ENCODE data around the gene TGFB3. TPM values are rescaled to one million over a fixed set of nuclear protein-coding genes. Genes with fewer than 3 reads are reported as not detected.

The TGFB3 gene
- total and polyA plus RNA-seq, 9 of the 15 experiments (the other 6 are each of a cell fraction or from before 2014, with no cell fraction given), result 0.39 to 2.0 (median 1.0) TPM

- TF ChIP-seq ZNF609 (CRISPR knock-in tag; IDR thresholded peaks at IDR 0.05; ENCODE audit: borderline replicate concordance), result no peak
These were observed 11.8 kb upstream of the TGFB3 start (continued) for GRCh38 chr14:75993567-75994041.

- CTCF ChIA-PET (ENCODE audit: low intra/inter-chr PET ratio), result no interaction called here
- in situ Hi-C loops (cut with MboI), result no loop called here
- no peak for TF ChIP-seq MCM7 (IDR thresholded peaks at IDR 0.05)
- TF ChIP-seq IRF1 (CRISPR knock-in tag; IDR thresholded peaks at IDR 0.05; ENCODE audit: borderline replicate concordance), result no peak
- no peak for TF ChIP-seq PCBP2 (IDR thresholded peaks at IDR 0.05; ENCODE audit: low read depth, low read length, poor library complexity, severe bottlenecking)
- TF ChIP-seq TCF7 (IDR thresholded peaks at IDR 0.05; ENCODE audit: borderline replicate concordance), result no peak
- no peak for TF ChIP-seq ZBTB8A (IDR thresholded peaks at IDR 0.05; ENCODE audit: partially characterized antibody)
- no peak for TF ChIP-seq CREM (IDR thresholded peaks at IDR 0.05; ENCODE audit: low read depth)
- TF ChIP-seq MYNN (IDR thresholded peaks at IDR 0.05), result no peak
- no peak for TF ChIP-seq MYNN (CRISPR knock-in tag; IDR thresholded peaks at IDR 0.05)
- TF ChIP-seq SPI1 (IDR thresholded peaks at IDR 0.05; ENCODE audit: borderline replicate concordance, low read depth, low read length), result no peak
- TF ChIP-seq ZNF23 (CRISPR knock-in tag; IDR thresholded peaks at IDR 0.05), result no peak
- no peak for TF ChIP-seq TBL1XR1 (IDR thresholded peaks at IDR 0.05; ENCODE audit: low read length in 2 of 2)
- no peak for TF ChIP-seq MCM2 (IDR thresholded peaks at IDR 0.05; ENCODE audit: low read depth)
- no peak for TF ChIP-seq TSC22D4 (tag; IDR thresholded peaks at IDR 0.05)
- TF ChIP-seq YY1 (IDR thresholded peaks at IDR 0.05; ENCODE audit: borderline replicate concordance in 1 of 3, control insufficient read depth in 1 of 3, extremely low read depth in 1 of 3, insufficient read depth in 3 of 3, insufficient read length in 1 of 3, insufficient replicate concordance in 2 of 3, low read depth in 1 of 3, low read length in 2 of 3), result no peak
- TF ChIP-seq HES1 (IDR thresholded peaks at IDR 0.05; ENCODE audit: low read depth), result no peak
These were observed 10.0 kb upstream of the TGFB3 start for GRCh38 chr14:75991753-75992152.

More at GRCh38 chr14:75991753-75992152, 10.0 kb upstream of the TGFB3 start:
- H3K9me3 ChIP-seq (replicated peaks; ENCODE audit: control insufficient read depth, insufficient read depth, low read depth, low read length), result no peaks in the 10 kb centered on the region
- H3K9me1 ChIP-seq (ENCODE audit: control insufficient read depth, insufficient read depth, low read length), result no peaks in the 10 kb centered on the region
- H3K79me2 ChIP-seq (ENCODE audit: control insufficient read depth, insufficient read depth, low read length), result no peaks in the 10 kb centered on the region
- no peak overlapping the region for H3K27ac ChIP-seq (ENCODE audit: extremely low read depth, low read depth, low read length)
- H3K27me3 ChIP-seq (ENCODE audit: control insufficient read depth in 2 of 2, insufficient read depth in 2 of 2, low read length in 2 of 2), result no peaks in the 10 kb centered on the region
- H3K9ac ChIP-seq (ENCODE audit: insufficient read depth in 1 of 2, low read depth in 2 of 2, low read length in 2 of 2), result no peak overlapping the region
- no TSS peak for BruUV-seq (replicated peaks)
- no peak overlapping the region for H3K4me2 ChIP-seq (ENCODE audit: insufficient read depth, low read length)
- intact Hi-C loops (cut with micrococcal nuclease), result no loop called here
- H3K4me1 ChIP-seq (replicated peaks in 1 of 2; ENCODE audit: control insufficient read depth in 2 of 2, insufficient read depth in 2 of 2, low read length in 2 of 2), result no peaks in the 10 kb centered on the region; a peak in 1 of 5 replicates
- POLR2A ChIA-PET, result no interaction called here
- no peak overlapping the region for H3K4me3 ChIP-seq
- H3K36me3 ChIP-seq (ENCODE audit: control insufficient read depth, insufficient read depth, low read length), result no peaks in the 10 kb centered on the region
- no peaks in the 10 kb centered on the region for H4K20me1 ChIP-seq (replicated peaks; ENCODE audit: control insufficient read depth, insufficient read depth, low read length)
- DNase-seq (ENCODE audit: extremely low read depth in 1 of 4, low spot score in 3 of 4), result no peak
- no peak for ATAC-seq
- no peak for FAIRE-seq
- 28% methylated on average over 4 of the region's 4 CpGs for WGBS (ENCODE audit: insufficient coverage, low coverage, missing lambda C conversion rate)
- no peak overlapping the region for H2AFZ ChIP-seq (ENCODE audit: low read depth, low read length)

All from K562 (cell line).